T-helper 17 cell (primary cell): ENCODE measurements around the gene NUMA1. TPM values are rescaled to one million over a fixed set of nuclear protein-coding genes. Genes with fewer than 3 reads are reported as not detected.

Source experiments
- ATAC-seq: fragments of 150-1000 bp; cut with Tn5 transposase; 2 replicates; pipeline ENCODE4 v1.10.0; 2021; ENCODE audit warnings: mild to moderate bottlenecking, moderate library complexity
- DNase-seq, 3 donors: peaks; one replicate each; pipeline versions ENCODE4 v3.0.0 to v3.0.0-alpha.2; 2020 to 2021
- H3K9me3 ChIP-seq: one replicate; pipeline ENCODE4 v1.7.0; 2013; ENCODE audit warnings: low read length, mild to moderate bottlenecking; ENCODE audit not compliant: control insufficient read depth, poor library complexity, severe bottlenecking
- H3K27ac Mint-ChIP-seq: one replicate; pipeline ENCODE4 v1.8.0; 2022; ENCODE audit warnings: mild to moderate bottlenecking, moderate library complexity, mixed read lengths
- H3K27me3 Mint-ChIP-seq: one replicate; pipeline ENCODE4 v1.8.0; 2022; ENCODE audit warnings: mixed read lengths
- H3K36me3 Mint-ChIP-seq: one replicate; pipeline ENCODE4 v1.8.0; 2022; ENCODE audit warnings: low read depth, mixed read lengths
- H3K4me1 Mint-ChIP-seq: one replicate; pipeline ENCODE4 v1.8.0; 2022; ENCODE audit warnings: mild to moderate bottlenecking, mixed read lengths
- H3K4me3 Mint-ChIP-seq: one replicate; pipeline ENCODE4 v1.8.0; 2022; ENCODE audit warnings: mild to moderate bottlenecking, moderate library complexity, mixed read lengths
- total RNA-seq, 4 donors: library from RNA in 2 of 4; stranded (reverse) in 2 of 4; gene quantifications; one replicate each; pipeline ENCODE4 v1.2.3 and lab custom pipeline; 2022 to 2026

NUMA1 gene
- total RNA-seq, 2 donors from 2014 or later: 207 to 208 TPM

DNA sequence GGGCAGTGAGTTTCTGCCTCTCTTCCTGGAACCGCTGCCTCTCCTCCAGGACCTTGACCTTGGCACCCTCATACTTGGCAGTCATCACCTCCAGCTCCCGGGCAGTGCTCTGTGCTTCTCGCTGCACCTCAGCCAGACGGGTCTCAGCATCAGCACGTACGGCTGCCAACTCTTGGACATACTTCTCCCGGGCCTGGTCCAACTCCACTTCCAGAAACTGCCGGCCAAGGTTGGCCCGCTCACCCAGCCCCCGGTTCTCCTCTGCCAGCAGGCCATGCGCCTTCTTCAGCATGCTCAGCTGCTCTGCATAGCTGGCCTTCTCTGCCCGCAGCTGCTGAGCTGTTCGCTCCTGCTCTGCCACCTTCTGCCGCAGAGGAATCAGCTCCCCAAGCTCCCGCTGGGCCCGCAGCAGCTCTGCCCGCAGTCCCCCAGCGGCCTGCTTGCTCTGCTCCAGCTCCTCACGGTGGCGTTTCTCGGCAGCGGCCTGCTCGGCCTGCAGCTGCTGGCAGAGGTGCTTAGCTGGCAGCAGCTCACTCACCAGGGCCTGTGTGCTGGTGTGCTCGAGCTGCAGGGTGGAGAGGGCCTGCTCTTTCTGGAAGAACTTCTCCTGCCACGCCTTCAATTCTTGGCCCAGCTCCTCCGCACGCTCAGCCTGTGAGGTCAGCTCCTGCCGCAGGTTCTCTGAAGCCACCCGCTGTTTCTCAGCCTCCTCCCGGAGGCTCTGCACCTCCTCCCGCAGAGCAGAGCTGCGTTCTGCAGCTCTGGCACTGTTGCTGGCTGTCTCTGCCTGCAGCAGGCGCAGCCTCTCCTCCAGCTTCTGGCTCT, 67.2 kb downstream of the NUMA1 start:
- peaks cover 10% of the 10 kb centered on the region for H3K4me1 Mint-ChIP-seq
- H3K9me3 ChIP-seq: no peaks in the 10 kb centered on the region
- ATAC-seq: no peak
- peak overlapping the region; percentile 39 for H3K27ac Mint-ChIP-seq
- no peak for DNase-seq
- H3K36me3 Mint-ChIP-seq: peaks cover 24% of the 10 kb centered on the region
- no peaks in the 10 kb centered on the region for H3K27me3 Mint-ChIP-seq
- H3K4me3 Mint-ChIP-seq: no peak overlapping the region

DNA sequence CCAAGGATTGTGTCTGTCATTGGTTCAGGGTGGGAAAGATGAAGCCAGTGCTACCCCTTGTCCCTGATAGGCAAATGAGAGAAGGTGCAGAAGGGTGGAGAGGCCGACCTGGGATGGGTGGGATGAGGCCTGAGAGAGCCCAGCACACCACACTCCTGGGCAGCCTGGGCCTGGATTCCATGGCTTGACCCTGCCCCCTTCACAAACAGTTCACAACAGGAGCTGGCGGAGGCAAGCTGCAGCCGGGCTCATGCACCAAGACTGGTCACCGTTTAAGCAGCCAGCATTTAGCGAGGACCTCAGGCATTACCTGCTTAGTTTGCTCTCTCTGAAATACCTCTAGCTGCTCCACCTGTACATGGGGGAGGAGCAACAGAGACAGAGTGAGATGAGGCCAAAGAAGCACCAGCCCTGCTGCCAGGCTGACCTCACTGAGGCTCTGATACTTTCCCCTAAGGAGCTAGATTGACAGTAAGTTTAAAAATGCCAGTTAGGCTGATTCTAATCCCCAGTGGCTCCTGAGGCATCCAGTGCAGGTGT, 68.2 kb downstream of the NUMA1 start:
- H3K27ac Mint-ChIP-seq: no peak overlapping the region
- peaks cover 10% of the 10 kb centered on the region for H3K4me1 Mint-ChIP-seq
- H3K27me3 Mint-ChIP-seq: no peaks in the 10 kb centered on the region
- no peak overlapping the region for H3K4me3 Mint-ChIP-seq
- H3K9me3 ChIP-seq: no peaks in the 10 kb centered on the region
- H3K36me3 Mint-ChIP-seq: peaks cover 26% of the 10 kb centered on the region
- DNase-seq (no peak), ATAC-seq (no peak)

DNA sequence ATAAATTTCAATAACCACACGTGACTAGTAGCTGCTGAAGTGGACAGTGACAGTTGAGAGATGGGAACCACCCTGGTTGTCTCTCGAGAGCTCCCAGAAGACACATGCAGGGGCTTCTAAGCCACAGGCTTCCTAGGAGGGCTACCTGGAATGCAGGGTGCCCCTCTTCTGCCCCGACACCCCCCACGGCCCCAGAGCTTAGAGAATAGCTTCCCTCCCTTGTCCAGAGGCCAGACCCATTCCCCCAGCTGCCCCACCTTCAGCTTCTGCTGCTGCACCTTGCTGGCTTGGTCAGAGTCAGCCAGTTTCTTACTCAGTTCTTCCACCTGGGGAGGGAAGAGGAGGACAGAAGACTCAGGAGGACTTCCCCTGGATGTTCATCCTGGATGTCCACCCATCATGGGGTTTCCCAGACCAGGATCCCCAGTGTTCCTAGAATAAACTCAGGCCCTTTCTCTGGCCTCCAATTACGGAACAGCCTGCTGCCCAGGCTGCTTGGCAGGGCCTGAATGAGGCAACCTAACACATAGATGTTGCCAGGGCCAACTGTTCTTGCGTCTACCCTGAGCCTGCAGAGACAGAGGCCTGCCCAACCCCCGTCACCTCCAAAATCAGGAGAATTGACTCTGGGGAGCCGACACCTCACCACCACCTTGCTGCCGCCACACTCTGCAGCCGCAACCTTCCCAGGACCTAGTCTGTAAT, 69.7 kb downstream of the NUMA1 start:
- Mint-ChIP-seq H3K27ac (peak overlapping the region; percentile 45), H3K4me3 (no peak overlapping the region), H3K27me3 (no peaks in the 10 kb centered on the region), H3K4me1 (peaks cover 9% of the 10 kb centered on the region), H3K36me3 (peaks cover 26% of the 10 kb centered on the region)
- no peaks in the 10 kb centered on the region for H3K9me3 ChIP-seq
- no peak for ATAC-seq
- no peak for DNase-seq

DNA sequence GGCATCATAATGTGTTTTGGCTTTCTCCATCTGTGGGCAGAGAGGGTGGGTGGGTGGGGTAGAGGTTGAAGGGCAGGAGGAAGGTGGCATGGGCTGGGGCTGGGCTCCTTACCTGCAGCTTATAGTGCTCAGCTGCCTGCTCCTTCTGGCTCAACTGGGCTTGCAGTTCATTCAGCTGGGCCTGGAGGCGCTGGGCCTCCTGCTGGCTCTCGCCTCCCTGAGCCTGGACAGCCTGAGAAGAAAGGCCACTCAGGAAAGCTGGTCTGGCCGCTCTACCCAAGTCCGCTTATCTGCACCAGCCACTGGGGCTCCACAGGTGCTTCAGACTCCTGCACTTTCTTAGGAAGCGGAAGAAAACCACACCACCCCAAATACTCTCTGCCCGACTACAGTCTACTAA, 71.2 kb downstream of the NUMA1 start:
- peaks cover 2% of the 10 kb centered on the region for H3K4me1 Mint-ChIP-seq
- H3K27me3 Mint-ChIP-seq: no peaks in the 10 kb centered on the region
- peaks cover 16% of the 10 kb centered on the region for H3K36me3 Mint-ChIP-seq
- ATAC-seq (no peak), DNase-seq (no peak)
- H3K4me3 Mint-ChIP-seq: no peak overlapping the region
- H3K27ac Mint-ChIP-seq: no peak overlapping the region
- H3K9me3 ChIP-seq: no peaks in the 10 kb centered on the region

DNA sequence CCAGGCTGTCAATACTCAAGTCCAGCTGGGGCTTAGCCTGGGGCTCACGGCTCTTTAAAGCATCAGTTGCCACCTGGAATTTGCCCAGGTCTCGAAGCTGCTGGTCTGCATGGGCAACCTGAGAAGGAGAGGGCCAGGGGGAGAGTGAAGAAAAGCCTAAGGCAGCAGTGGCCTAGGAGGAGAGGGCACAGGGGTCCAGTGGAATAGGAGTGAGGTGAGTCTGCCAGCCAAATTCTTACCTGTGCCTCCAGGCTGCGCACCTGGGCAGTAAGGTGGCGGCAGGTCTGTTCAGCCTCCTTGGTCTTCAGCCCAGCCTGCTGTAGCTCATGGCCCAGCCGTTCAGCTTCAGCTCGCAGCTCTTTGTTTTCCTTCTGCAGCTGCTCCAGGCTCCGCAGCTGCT, 71.6 kb downstream of the NUMA1 start:
- ATAC-seq: no peak
- DNase-seq: no peak
- peaks cover 16% of the 10 kb centered on the region for H3K36me3 Mint-ChIP-seq
- H3K9me3 ChIP-seq: no peaks in the 10 kb centered on the region
- H3K4me3 Mint-ChIP-seq: no peak overlapping the region
- H3K27me3 Mint-ChIP-seq: no peaks in the 10 kb centered on the region
- peaks cover 2% of the 10 kb centered on the region for H3K4me1 Mint-ChIP-seq
- H3K27ac Mint-ChIP-seq: peak overlapping the region; percentile 88

DNA sequence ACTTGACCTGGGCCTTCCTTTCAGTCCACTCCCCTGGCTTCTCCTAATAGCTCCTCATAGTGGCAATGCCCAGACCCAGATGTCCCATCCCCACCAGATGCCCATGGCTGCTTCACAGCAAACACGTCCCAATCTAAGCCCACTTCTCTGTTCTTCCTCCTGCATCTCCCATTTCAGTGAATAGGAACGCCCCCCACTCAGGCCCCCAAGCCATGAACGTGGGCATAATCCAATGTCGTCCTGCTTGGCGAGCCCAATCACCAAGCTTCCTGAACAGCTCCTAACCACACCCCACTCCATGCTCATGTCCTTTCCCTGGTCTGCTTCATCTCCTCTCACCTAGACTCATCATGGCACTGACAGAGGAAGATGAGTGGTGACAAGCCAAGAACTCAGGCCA, 72.8 kb downstream of the NUMA1 start:
- Mint-ChIP-seq H3K27ac (peak overlapping the region; percentile 6), H3K27me3 (no peaks in the 10 kb centered on the region), H3K4me1 (peaks cover 2% of the 10 kb centered on the region), H3K4me3 (no peak overlapping the region), H3K36me3 (peaks cover 15% of the 10 kb centered on the region)
- no peaks in the 10 kb centered on the region for H3K9me3 ChIP-seq
- DNase-seq: no peak
- no peak for ATAC-seq

DNA sequence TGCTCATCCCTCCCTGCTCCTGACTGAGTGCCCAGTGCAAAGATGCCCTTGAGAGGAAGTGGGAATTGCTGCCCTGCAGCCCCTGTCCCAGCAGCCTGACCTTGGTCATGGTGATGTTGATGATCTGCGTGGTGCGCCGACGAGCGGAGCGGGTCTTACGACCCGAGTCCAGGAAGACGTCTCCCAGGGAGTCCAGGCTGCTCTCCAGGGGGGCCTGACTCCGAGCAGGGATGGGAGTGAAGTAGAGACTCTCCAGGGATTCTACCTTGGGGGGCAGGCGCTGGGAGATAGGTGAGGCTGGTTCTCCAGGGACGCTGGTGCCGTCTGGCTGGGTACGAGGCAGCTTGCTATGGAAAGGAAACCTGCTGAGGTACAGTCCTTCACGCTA, 73.3 kb downstream of the NUMA1 start:
- no peaks in the 10 kb centered on the region for H3K9me3 ChIP-seq
- peak overlapping the region; percentile 6 for H3K27ac Mint-ChIP-seq
- H3K27me3 Mint-ChIP-seq: no peaks in the 10 kb centered on the region
- ATAC-seq (no peak), DNase-seq (no peak)
- peaks cover 7% of the 10 kb centered on the region for H3K4me1 Mint-ChIP-seq
- H3K36me3 Mint-ChIP-seq: peaks cover 19% of the 10 kb centered on the region
- no peak overlapping the region for H3K4me3 Mint-ChIP-seq

DNA sequence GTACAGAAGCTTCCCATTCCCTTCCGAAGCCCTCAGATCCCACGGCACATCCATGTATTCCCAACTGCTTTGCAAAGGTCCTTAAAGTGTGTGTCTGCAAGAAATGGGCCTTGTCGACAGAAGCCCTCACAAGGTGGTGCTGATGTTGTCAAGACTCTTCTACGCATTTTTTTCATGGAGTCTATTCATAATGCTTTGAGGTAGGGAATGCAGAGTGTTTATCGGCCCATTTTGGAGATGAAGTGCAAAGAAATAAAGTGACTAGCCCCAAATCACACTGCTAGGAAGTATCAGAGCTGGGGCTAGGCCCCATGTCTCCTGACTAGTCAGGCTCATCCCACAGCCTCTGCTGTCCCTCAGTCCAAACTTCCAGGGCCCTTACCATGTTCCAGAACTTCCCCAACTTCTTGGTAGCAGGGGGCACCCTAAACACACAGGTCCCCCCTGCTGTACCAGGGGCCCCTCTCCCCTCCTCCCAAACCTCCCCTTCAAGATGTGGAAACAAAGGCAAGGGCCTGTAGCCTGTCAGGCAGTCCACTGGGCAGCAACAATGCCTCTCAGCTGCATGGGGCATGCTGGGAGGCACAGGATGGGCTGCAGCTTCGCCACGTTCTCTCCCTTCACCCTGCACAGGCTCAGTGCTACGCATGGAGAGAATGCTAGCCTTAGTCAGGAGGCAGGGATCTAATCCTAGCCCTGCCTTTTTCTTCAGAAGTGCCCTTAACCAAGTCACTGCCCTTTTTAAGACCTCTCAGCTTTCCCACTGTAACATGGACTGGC, 73.8 kb downstream of the NUMA1 start:
- no peak overlapping the region for H3K27ac Mint-ChIP-seq

DNA sequence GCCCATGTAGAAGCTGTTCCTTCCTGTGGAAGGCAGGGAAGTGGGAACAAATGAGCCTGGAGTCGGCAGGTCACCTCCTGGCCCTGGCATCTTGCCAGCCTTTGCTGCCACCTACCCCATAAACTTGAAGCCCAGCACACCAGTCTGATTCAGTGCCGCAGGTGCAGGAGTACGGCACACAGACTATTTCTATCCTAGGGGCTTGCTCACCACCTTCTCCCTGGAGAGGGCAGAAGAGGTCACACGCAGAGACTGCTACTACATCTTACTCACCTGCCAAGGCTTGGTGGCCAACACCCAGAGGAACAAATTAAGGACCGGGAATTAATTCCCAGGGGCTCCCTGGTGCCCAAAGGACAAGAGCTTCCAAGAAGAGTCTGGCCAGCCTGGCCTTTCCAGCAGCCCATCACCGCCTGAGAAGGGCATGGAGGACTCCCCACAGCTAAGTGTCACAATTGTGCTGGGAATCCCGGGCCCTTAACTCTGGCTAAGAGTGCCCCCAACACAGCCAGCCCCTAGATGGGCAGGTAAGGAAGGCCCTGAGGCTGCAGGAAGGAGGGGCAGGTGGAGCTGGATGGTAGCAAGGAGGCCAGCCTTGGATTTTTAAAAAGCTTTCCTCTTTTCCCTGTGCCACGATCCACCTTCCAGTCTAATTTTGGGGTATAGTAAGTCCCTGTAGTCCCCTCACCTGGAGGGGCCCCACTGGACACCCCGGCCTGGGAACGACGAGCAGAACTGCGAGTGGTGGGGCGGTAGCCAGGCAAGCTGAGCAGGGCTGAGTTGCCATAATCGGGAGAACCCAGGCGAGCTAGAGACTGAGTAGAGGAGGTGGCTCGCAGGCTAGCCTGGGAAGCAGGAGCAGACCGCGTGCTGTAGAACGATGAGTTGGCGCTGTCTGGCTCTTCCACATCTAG, 74.7 kb downstream of the NUMA1 start:
- no peaks in the 10 kb centered on the region for H3K9me3 ChIP-seq
- DNase-seq (no peak), ATAC-seq (no peak)
- H3K27me3 Mint-ChIP-seq: no peaks in the 10 kb centered on the region
- no peak overlapping the region for H3K4me3 Mint-ChIP-seq
- H3K4me1 Mint-ChIP-seq: peaks cover 12% of the 10 kb centered on the region
- H3K36me3 Mint-ChIP-seq: peaks cover 20% of the 10 kb centered on the region
- no peak overlapping the region for H3K27ac Mint-ChIP-seq

More for the DNA sequence above, 73.8 kb downstream of the NUMA1 start:
- Mint-ChIP-seq H3K27me3 (no peaks in the 10 kb centered on the region), H3K4me3 (no peak overlapping the region), H3K36me3 (peaks cover 20% of the 10 kb centered on the region), H3K4me1 (peaks cover 12% of the 10 kb centered on the region)
- ATAC-seq (no peak), DNase-seq (no peak)
- H3K9me3 ChIP-seq: no peaks in the 10 kb centered on the region

DNA sequence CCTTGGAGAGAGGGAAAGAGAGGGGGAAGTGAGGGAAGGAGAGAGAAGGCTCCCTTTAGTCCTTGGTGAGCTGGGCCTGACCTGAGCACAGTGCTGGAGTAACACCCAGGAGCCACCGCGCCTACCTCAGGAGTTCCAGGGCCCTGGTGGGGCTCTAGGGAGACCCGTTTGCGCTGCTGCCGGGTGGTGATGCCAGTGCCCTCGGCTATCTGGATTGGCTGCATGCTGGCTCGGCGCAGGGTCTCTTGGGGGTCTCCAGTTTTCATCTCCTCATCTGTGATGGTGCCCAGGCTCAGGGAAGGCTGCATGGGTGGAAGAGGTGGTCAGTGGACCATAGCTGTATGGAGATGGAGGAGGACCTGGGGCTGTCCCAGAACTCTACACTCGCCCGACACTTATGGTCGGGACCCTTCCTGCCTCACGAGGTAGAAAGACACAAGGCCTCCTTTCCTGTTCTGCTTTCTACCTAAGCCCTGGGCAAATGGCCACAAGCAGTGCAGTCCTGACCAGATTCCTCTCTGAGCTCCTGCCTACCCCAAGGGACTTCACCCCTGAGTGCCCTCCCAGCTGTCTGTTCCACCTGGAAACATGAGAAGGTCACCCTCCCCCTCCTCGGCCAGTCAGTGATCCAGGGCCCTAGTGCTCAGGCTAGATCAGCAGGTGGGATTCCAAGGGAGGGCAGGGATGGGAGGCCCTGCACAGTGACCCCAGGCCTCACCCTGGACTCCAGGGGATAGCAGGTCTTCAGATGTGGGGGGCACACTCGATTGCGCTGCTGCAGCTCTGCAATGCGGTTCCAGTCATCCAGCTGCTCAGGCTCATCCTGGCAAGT, 75.6 kb downstream of the NUMA1 start:
- H3K4me3 Mint-ChIP-seq: no peak overlapping the region
- H3K36me3 Mint-ChIP-seq: peaks cover 20% of the 10 kb centered on the region
- ATAC-seq: no peak
- no peak overlapping the region for H3K27ac Mint-ChIP-seq
- H3K27me3 Mint-ChIP-seq: no peaks in the 10 kb centered on the region
- DNase-seq: no peak
- H3K4me1 Mint-ChIP-seq: peaks cover 15% of the 10 kb centered on the region
- H3K9me3 ChIP-seq: peaks cover 2% of the 10 kb centered on the region

DNA sequence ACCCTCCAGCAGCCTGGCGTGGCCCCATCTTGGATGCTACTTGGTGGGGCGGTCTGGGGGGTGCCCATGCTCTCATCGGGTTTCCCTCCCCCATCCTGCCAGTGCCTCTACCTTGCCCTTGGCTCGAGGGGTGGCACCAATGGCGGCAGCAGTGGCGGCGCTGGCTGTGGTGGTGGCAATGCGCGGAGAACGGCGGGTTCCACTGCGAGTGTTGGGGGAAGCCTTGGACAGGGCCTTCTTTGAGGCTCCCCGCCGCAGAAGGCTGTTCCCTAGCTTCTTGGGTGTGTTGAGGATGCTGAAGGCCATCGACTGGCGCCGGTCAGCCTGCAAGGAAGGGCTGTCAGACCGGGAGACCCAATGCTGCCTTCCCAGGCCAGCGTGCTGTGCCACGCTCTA, 76.6 kb downstream of the NUMA1 start:
- Mint-ChIP-seq H3K27me3 (no peaks in the 10 kb centered on the region), H3K36me3 (peaks cover 18% of the 10 kb centered on the region), H3K27ac (no peak overlapping the region), H3K4me3 (no peak overlapping the region), H3K4me1 (peaks cover 22% of the 10 kb centered on the region)
- H3K9me3 ChIP-seq: peaks cover 2% of the 10 kb centered on the region
- ATAC-seq (no peak), DNase-seq (no peak)
